IgD-negative memory B cell (primary cell): ENCODE measurements around the gene GPR52. TPM values are rescaled to one million over a fixed set of nuclear protein-coding genes. Genes with fewer than 3 reads are reported as not detected.
A peak's percentile ranks its signal among the peaks of the same experiment; 100 is the strongest.

Source experiments
- H3K27ac Mint-ChIP-seq, 3 donors: one replicate each; pipeline ENCODE4 v1.8.0; 2020 to 2022; ENCODE audit warnings: mild to moderate bottlenecking in 3 of 3, mixed read lengths in 3 of 3, moderate library complexity in 1 of 3
- H3K27me3 Mint-ChIP-seq: one replicate; pipeline ENCODE4 v1.8.0; 2021; ENCODE audit warnings: mixed read lengths
- H3K36me3 Mint-ChIP-seq: one replicate; pipeline ENCODE4 v1.8.0; 2020; ENCODE audit warnings: mild to moderate bottlenecking, mixed read lengths
- H3K4me1 Mint-ChIP-seq, 3 donors: one replicate each; pipeline ENCODE4 v1.8.0; 2020 to 2022; ENCODE audit warnings: mixed read lengths in 3 of 3, mild to moderate bottlenecking in 1 of 3
- H3K4me3 Mint-ChIP-seq, 4 donors: one replicate each; pipeline ENCODE4 v1.8.0; 2020 to 2022; ENCODE audit warnings: mild to moderate bottlenecking in 4 of 4, mixed read lengths in 4 of 4, moderate library complexity in 3 of 4
- H3K9me3 Mint-ChIP-seq, 3 donors: one replicate each; pipeline ENCODE4 v1.8.0; 2020 to 2021; ENCODE audit warnings: mixed read lengths in 3 of 3, mild to moderate bottlenecking in 1 of 3
- polyA plus RNA-seq: library from polyadenylated mRNA; unstranded; fragments of 300-500 nt; fragmentation: Illumina TruSeq; gene quantifications from one replicate; pipeline ENCODE4 v1.2.3, GENCODE V29; 2021

GPR52 gene
- polyA plus RNA-seq, 1 donor from 2014 or later: not detected

- Mint-ChIP-seq H3K27me3 (no peaks in the 10 kb centered on the region), H3K4me3 (no peak overlapping the region), H3K9me3 (no peaks in the 10 kb centered on the region), H3K4me1 (peaks cover 6 to 13% (median 9%) of the 10 kb centered on the region in 3 donors), H3K27ac (no peak overlapping the region), H3K36me3 (peaks cover 3% of the 10 kb centered on the region)
Observed at GRCh38 chr1:174428033-174428432, 19.7 kb upstream of the GPR52 start.

- Mint-ChIP-seq H3K27ac (no peak overlapping the region), H3K36me3 (peaks cover 3% of the 10 kb centered on the region), H3K27me3 (no peaks in the 10 kb centered on the region), H3K4me1 (peaks cover 6 to 13% (median 9%) of the 10 kb centered on the region in 3 donors), H3K4me3 (no peak overlapping the region), H3K9me3 (no peaks in the 10 kb centered on the region)
Observed at GRCh38 chr1:174428739-174429138, 19.0 kb upstream of the GPR52 start.

GRCh38 chr1:174433451-174433850, 14.3 kb upstream of the GPR52 start:
- Mint-ChIP-seq H3K4me1 (peaks cover 0 to 5% (median 2%) of the 10 kb centered on the region in 3 donors), H3K4me3 (no peak overlapping the region), H3K27me3 (no peaks in the 10 kb centered on the region), H3K36me3 (peaks cover 7% of the 10 kb centered on the region), H3K27ac (no peak overlapping the region), H3K9me3 (peaks cover 0 to 7% (median 0%) of the 10 kb centered on the region in 3 donors)

GRCh38 chr1:174445351-174445750, 2.4 kb upstream of the GPR52 start:
- peaks cover 5 to 17% (median 9%) of the 10 kb centered on the region in 3 donors for H3K4me1 Mint-ChIP-seq

GRCh38 chr1:174445817-174446216, 1.9 kb upstream of the GPR52 start:
- Mint-ChIP-seq H3K27ac (peak overlapping the region in 1 of 3 donors; percentile 29), H3K4me3 (no peak overlapping the region), H3K36me3 (peaks cover 3% of the 10 kb centered on the region), H3K27me3 (no peaks in the 10 kb centered on the region), H3K9me3 (peaks cover 0 to 2% (median 0%) of the 10 kb centered on the region in 3 donors), H3K4me1 (peaks cover 5 to 17% (median 7%) of the 10 kb centered on the region in 3 donors)

More at GRCh38 chr1:174445351-174445750, 2.4 kb upstream of the GPR52 start:
- Mint-ChIP-seq H3K4me3 (no peak overlapping the region), H3K27me3 (no peaks in the 10 kb centered on the region), H3K9me3 (peaks cover 0 to 2% (median 0%) of the 10 kb centered on the region in 3 donors), H3K27ac (no peak overlapping the region), H3K36me3 (peaks cover 3% of the 10 kb centered on the region)

- no peak overlapping the region for H3K4me3 Mint-ChIP-seq
- H3K27me3 Mint-ChIP-seq: no peaks in the 10 kb centered on the region
- peaks cover 3 to 16% (median 5%) of the 10 kb centered on the region in 3 donors for H3K4me1 Mint-ChIP-seq
- H3K36me3 Mint-ChIP-seq: peaks cover 6% of the 10 kb centered on the region
- H3K9me3 Mint-ChIP-seq: peaks cover 0 to 2% (median 0%) of the 10 kb centered on the region in 3 donors
- no peak overlapping the region for H3K27ac Mint-ChIP-seq
Observed at GRCh38 chr1:174448531-174448883, 743 bp downstream of the GPR52 start.

- H3K4me1 Mint-ChIP-seq: peaks cover 2 to 11% (median 3%) of the 10 kb centered on the region in 3 donors
- H3K9me3 Mint-ChIP-seq: no peaks in the 10 kb centered on the region
- H3K4me3 Mint-ChIP-seq: no peak overlapping the region
- H3K36me3 Mint-ChIP-seq: peaks cover 6% of the 10 kb centered on the region
- no peak overlapping the region for H3K27ac Mint-ChIP-seq
- no peaks in the 10 kb centered on the region for H3K27me3 Mint-ChIP-seq
Observed at GRCh38 chr1:174448974-174449373, 1.2 kb downstream of the GPR52 start.

GRCh38 chr1:174451408-174451807, 3.6 kb downstream of the GPR52 start:
- Mint-ChIP-seq H3K9me3 (no peaks in the 10 kb centered on the region), H3K36me3 (peaks cover 7% of the 10 kb centered on the region), H3K27ac (no peak overlapping the region), H3K27me3 (no peaks in the 10 kb centered on the region), H3K4me3 (no peak overlapping the region), H3K4me1 (no peaks in the 10 kb centered on the region)

GRCh38 chr1:174465855-174466254, 18.1 kb downstream of the GPR52 start:
- peaks cover 9% of the 10 kb centered on the region for H3K36me3 Mint-ChIP-seq
- no peaks in the 10 kb centered on the region for H3K27me3 Mint-ChIP-seq
- H3K4me3 Mint-ChIP-seq: no peak overlapping the region
- peaks cover 0 to 8% (median 7%) of the 10 kb centered on the region in 3 donors for H3K4me1 Mint-ChIP-seq
- H3K9me3 Mint-ChIP-seq: no peaks in the 10 kb centered on the region
- H3K27ac Mint-ChIP-seq: no peak overlapping the region

- Mint-ChIP-seq H3K36me3 (peaks cover 11% of the 10 kb centered on the region), H3K9me3 (no peaks in the 10 kb centered on the region), H3K27me3 (no peaks in the 10 kb centered on the region), H3K27ac (no peak overlapping the region), H3K4me1 (peaks cover 0 to 9% (median 7%) of the 10 kb centered on the region in 3 donors), H3K4me3 (no peak overlapping the region)
Observed at GRCh38 chr1:174466607-174467006, 18.8 kb downstream of the GPR52 start.

GRCh38 chr1:174469052-174469451, 21.3 kb downstream of the GPR52 start:
- H3K27ac Mint-ChIP-seq: no peak overlapping the region
- H3K27me3 Mint-ChIP-seq: no peaks in the 10 kb centered on the region
- H3K4me1 Mint-ChIP-seq: peaks cover 0 to 8% (median 7%) of the 10 kb centered on the region in 3 donors
- H3K36me3 Mint-ChIP-seq: peaks cover 3% of the 10 kb centered on the region
- H3K4me3 Mint-ChIP-seq: no peak overlapping the region
- H3K9me3 Mint-ChIP-seq: no peaks in the 10 kb centered on the region

- Mint-ChIP-seq H3K9me3 (no peaks in the 10 kb centered on the region), H3K36me3 (peaks cover 3% of the 10 kb centered on the region), H3K27ac (no peak overlapping the region), H3K27me3 (no peaks in the 10 kb centered on the region), H3K4me1 (peaks cover 0 to 8% (median 7%) of the 10 kb centered on the region in 3 donors), H3K4me3 (no peak overlapping the region)
Observed at GRCh38 chr1:174469687-174470086, 21.9 kb downstream of the GPR52 start.

GRCh38 chr1:174479281-174479680, 31.5 kb downstream of the GPR52 start:
- Mint-ChIP-seq H3K4me3 (no peak overlapping the region), H3K4me1 (peaks cover 0 to 10% (median 3%) of the 10 kb centered on the region in 3 donors), H3K9me3 (peaks cover 0 to 2% (median 0%) of the 10 kb centered on the region in 3 donors), H3K27me3 (no peaks in the 10 kb centered on the region), H3K36me3 (peaks cover 4% of the 10 kb centered on the region), H3K27ac (no peak overlapping the region)

GRCh38 chr1:174480324-174480723, 32.6 kb downstream of the GPR52 start:
- Mint-ChIP-seq H3K27ac (peak overlapping the region in 1 of 3 donors; percentile 55), H3K4me1 (peaks cover 6 to 15% (median 7%) of the 10 kb centered on the region in 3 donors), H3K4me3 (no peak overlapping the region), H3K9me3 (peaks cover 0 to 2% (median 2%) of the 10 kb centered on the region in 3 donors), H3K36me3 (peaks cover 4% of the 10 kb centered on the region), H3K27me3 (no peaks in the 10 kb centered on the region)

GRCh38 chr1:174491606-174492005, 43.8 kb downstream of the GPR52 start:
- Mint-ChIP-seq H3K4me3 (no peak overlapping the region), H3K4me1 (peaks cover 11 to 25% (median 12%) of the 10 kb centered on the region in 3 donors), H3K27me3 (no peaks in the 10 kb centered on the region), H3K9me3 (peaks cover 2 to 9% (median 2%) of the 10 kb centered on the region in 3 donors), H3K27ac (peak overlapping the region in 1 of 3 donors; percentile 57), H3K36me3 (peaks cover 24% of the 10 kb centered on the region)

- Mint-ChIP-seq H3K27me3 (no peaks in the 10 kb centered on the region), H3K4me3 (no peak overlapping the region), H3K9me3 (no peaks in the 10 kb centered on the region), H3K36me3 (peaks cover 3% of the 10 kb centered on the region), H3K4me1 (peaks cover 5 to 17% (median 9%) of the 10 kb centered on the region in 3 donors), H3K27ac (no peak overlapping the region)
Observed at GRCh38 chr1:174497478-174497877, 49.7 kb downstream of the GPR52 start.
